Neuronal stem cell (in vitro differentiated cells): ENCODE results near the gene HOXB4.
A peak's percentile ranks its signal among the peaks of the same experiment; 100 is the strongest.

Source experiments
- DNase-seq: peaks from one replicate; pipeline ENCODE4 v3.0.0-alpha.2; 2013; ENCODE audit warnings: low spot score
- H2AFZ ChIP-seq: one replicate; pipeline ENCODE4 v1.6.1; 2013; ENCODE audit warnings: mild to moderate bottlenecking, low read length, inconsistent platforms
- H2AK5ac ChIP-seq: 2 replicates; pipeline ENCODE4 v1.6.1; 2013; ENCODE audit warnings: low read depth, mild to moderate bottlenecking, inconsistent platforms, low read length, moderate library complexity, mixed read lengths
- H2BK120ac ChIP-seq: 2 replicates; pipeline ENCODE4 v1.6.1; 2013; ENCODE audit warnings: low read depth, mild to moderate bottlenecking, inconsistent platforms, low read length, moderate library complexity, mixed read lengths
- H2BK12ac ChIP-seq: one replicate; pipeline ENCODE4 v1.6.1; 2013; ENCODE audit warnings: low read length, inconsistent platforms
- H2BK15ac ChIP-seq: 2 replicates; pipeline ENCODE4 v1.6.1; 2013; ENCODE audit warnings: mild to moderate bottlenecking, low read length, inconsistent platforms, mixed read lengths
- H2BK5ac ChIP-seq: one replicate; pipeline ENCODE4 v1.6.1; 2013; ENCODE audit warnings: inconsistent platforms, mild to moderate bottlenecking, low read length, moderate library complexity
- H3K14ac ChIP-seq: one replicate; pipeline ENCODE4 v1.6.1; 2013; ENCODE audit warnings: low read length, inconsistent platforms
- H3K18ac ChIP-seq: 2 replicates; pipeline ENCODE4 v1.6.1; 2013; ENCODE audit warnings: low read length, inconsistent platforms
- H3K23ac ChIP-seq: 2 replicates; pipeline ENCODE4 v1.6.1; 2013; ENCODE audit warnings: low read depth, mild to moderate bottlenecking, mixed read lengths, low read length, inconsistent platforms; ENCODE audit not compliant: poor library complexity
- H3K27ac ChIP-seq: replicated peaks from 3 replicates; pipeline ENCODE4 v1.5.1; 2013; ENCODE audit warnings: low read length, inconsistent platforms
- H3K27me3 ChIP-seq, 3 experiments: 2 replicates each; pipeline ENCODE4 v1.6.1; 2013; ENCODE audit warnings: low read length in 3 of 3, mild to moderate bottlenecking in 2 of 3, inconsistent platforms in 1 of 3, low read depth in 1 of 3, mixed read lengths in 1 of 3, moderate library complexity in 1 of 3; ENCODE audit not compliant: control insufficient read depth in 3 of 3, insufficient read depth in 3 of 3
- H3K36me3 ChIP-seq, 2 donors: replicated peaks in 1 of 2; 2 replicates each; pipeline ENCODE4 v1.6.1; 2013; ENCODE audit warnings: low read length in 2 of 2; ENCODE audit not compliant: control insufficient read depth in 2 of 2, insufficient read depth in 2 of 2
- H3K4ac ChIP-seq: 2 replicates; pipeline ENCODE4 v1.6.1; 2013; ENCODE audit warnings: inconsistent platforms, mild to moderate bottlenecking, low read length, moderate library complexity
- H3K4me1 ChIP-seq, 2 donors: 1 replicate in 1 of 2; 2 replicates in 1 of 2; pipeline ENCODE4 v1.6.1; 2013; ENCODE audit warnings: low read length in 2 of 2, low read depth in 1 of 2; ENCODE audit not compliant: control insufficient read depth in 2 of 2, insufficient read depth in 1 of 2
- H3K4me2 ChIP-seq: one replicate; pipeline ENCODE4 v1.6.1; 2013; ENCODE audit warnings: mild to moderate bottlenecking, low read length, inconsistent platforms; ENCODE audit not compliant: insufficient read depth, poor library complexity, severe bottlenecking
- H3K4me3 ChIP-seq, 2 donors: 2 replicates each; pipeline ENCODE4 v1.5.1; 2013; ENCODE audit warnings: low read length in 2 of 2, mild to moderate bottlenecking in 2 of 2, inconsistent platforms in 1 of 2, moderate library complexity in 1 of 2
- H3K79me1 ChIP-seq: one replicate; pipeline ENCODE4 v1.6.1; 2013; ENCODE audit warnings: low read depth, mild to moderate bottlenecking, inconsistent platforms, low read length, moderate library complexity
- H3K9ac ChIP-seq: one replicate; pipeline ENCODE4 v1.6.1; 2013; ENCODE audit warnings: mild to moderate bottlenecking, low read depth, low read length, inconsistent platforms; ENCODE audit not compliant: poor library complexity
- H3K9me3 ChIP-seq, 2 donors: replicated peaks in 1 of 2; 2 replicates each; pipeline versions ENCODE3 to v1.6.1; 2013; ENCODE audit warnings: low read length in 2 of 2, mild to moderate bottlenecking in 2 of 2, inconsistent platforms in 1 of 2, low read depth in 1 of 2, mixed read lengths in 1 of 2, moderate library complexity in 1 of 2; ENCODE audit not compliant: control insufficient read depth in 2 of 2, insufficient read depth in 1 of 2
- H4K8ac ChIP-seq: one replicate; pipeline ENCODE4 v1.6.1; 2013; ENCODE audit warnings: low read depth, mild to moderate bottlenecking, inconsistent platforms, low read length, moderate library complexity
- H4K91ac ChIP-seq: one replicate; pipeline ENCODE4 v1.6.1; 2013; ENCODE audit warnings: low read length, low read depth, mild to moderate bottlenecking, inconsistent platforms; ENCODE audit not compliant: poor library complexity
- WGBS, 2 donors: extraction: QIAGEN DNeasy Blood & Tissue Kit; methylation state at CpG; one replicate each; pipeline ENCODE4 v1.1.7; 2013; ENCODE audit warnings: missing lambda C conversion rate in 2 of 2, mixed read lengths in 1 of 2; ENCODE audit not compliant: insufficient read length in 2 of 2, insufficient replicate concordance in 1 of 2; ENCODE audit errors: extremely low coverage in 2 of 2; 5-methylcytosine and 5-hydroxymethylcytosine counted together

Gene HOXB4

DNA sequence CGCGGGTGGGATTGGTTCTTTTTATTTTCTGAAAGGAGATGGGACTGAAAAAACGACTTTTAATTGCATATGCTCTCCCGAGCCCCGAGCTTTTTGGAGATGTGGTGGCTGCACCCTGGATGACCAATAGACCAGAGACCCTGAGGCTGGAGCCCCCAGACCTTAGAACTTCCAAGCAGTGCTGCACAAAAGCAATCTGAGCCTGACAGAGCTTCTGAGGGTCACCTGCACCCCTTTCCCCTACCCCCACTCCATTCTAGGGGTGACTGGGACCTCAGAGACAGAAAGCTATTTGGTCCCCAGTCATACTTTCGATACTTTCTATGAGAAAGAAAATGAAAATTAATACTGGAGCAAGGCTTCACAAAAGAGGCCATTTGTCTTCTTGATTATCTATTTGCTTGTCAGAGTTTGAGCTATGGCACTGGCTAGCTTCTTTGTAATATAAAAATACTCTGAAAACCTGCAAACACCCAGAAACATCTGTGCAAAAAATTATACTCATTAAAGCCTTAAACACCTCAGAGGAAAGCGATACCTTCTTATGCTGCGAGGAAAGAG, 3.6 kb downstream of the HOXB4 start:
- H2BK12ac ChIP-seq = no peak overlapping the region
- no CpG with 5 or more reads among the region's 8 CpGs for WGBS, 2 donors
- no peaks in the 10 kb centered on the region for H3K36me3 ChIP-seq
- peaks cover 0 to 4% of the 10 kb centered on the region in 2 donors for H3K9me3 ChIP-seq
- H3K27me3 ChIP-seq = peaks cover 71 to 99% (median 97%) of the 10 kb centered on the region in 3 experiments
- no peak overlapping the region for H3K14ac ChIP-seq
- H2BK120ac ChIP-seq = no peak overlapping the region
- H4K8ac ChIP-seq = no peak overlapping the region
- no peak overlapping the region for H3K27ac ChIP-seq
- no peak overlapping the region for H3K4me3 ChIP-seq
- no peaks in the 10 kb centered on the region for H3K4me1 ChIP-seq
- no peak for DNase-seq
- H2BK5ac ChIP-seq = no peak overlapping the region
- no peak overlapping the region for H2AK5ac ChIP-seq
- H3K4ac ChIP-seq = no peak overlapping the region
- no peak overlapping the region for H3K23ac ChIP-seq
- no peak overlapping the region for H2BK15ac ChIP-seq
- no peak overlapping the region for H3K9ac ChIP-seq
- no peak overlapping the region for H4K91ac ChIP-seq
- no peak overlapping the region for H3K18ac ChIP-seq
- H3K4me2 ChIP-seq = no peak overlapping the region
- H3K79me1 ChIP-seq = no peaks in the 10 kb centered on the region
- H2AFZ ChIP-seq = no peak overlapping the region

DNA sequence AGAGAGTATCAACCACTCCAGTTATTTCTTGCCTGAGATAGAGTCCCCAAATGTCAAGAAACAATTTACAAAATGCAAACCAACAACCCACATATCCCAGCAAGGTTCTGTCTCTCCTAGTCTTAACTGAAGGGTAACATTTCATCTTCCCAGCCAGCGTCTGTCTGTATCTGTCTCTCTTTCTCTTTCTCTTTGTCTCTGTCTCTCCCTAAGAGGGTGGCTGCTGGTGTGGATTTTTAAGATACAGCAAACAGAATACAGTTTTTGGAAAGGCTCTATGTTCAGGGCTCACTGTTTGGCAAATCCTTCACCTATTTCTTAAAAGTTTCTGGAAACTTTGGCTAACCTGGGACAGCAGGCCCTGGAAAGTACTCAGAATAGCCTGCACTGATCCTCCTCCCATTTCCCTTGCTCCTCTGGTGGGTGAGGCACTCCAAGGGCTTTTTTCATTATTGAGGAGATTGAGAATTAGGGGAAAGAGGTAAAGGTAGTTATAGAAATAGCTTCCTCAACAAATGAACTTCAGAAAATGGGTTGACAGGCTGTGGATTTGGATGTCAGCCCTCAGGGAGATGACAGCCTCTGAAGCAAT, 6.2 kb downstream of the HOXB4 start:
- H4K91ac ChIP-seq = no peak overlapping the region
- no peak overlapping the region for H3K4me3 ChIP-seq
- H2BK120ac ChIP-seq = no peak overlapping the region
- H2BK5ac ChIP-seq = no peak overlapping the region
- no peaks in the 10 kb centered on the region for H3K79me1 ChIP-seq
- no peak overlapping the region for H3K23ac ChIP-seq
- no peak overlapping the region for H2BK15ac ChIP-seq
- peaks cover 59 to 99% (median 99%) of the 10 kb centered on the region in 3 experiments for H3K27me3 ChIP-seq
- H3K4me2 ChIP-seq = no peak overlapping the region
- no peaks in the 10 kb centered on the region for H3K4me1 ChIP-seq
- H3K9me3 ChIP-seq = peaks cover 0 to 4% of the 10 kb centered on the region in 2 donors
- H3K18ac ChIP-seq = no peak overlapping the region
- H3K9ac ChIP-seq = no peak overlapping the region
- no peak overlapping the region for H2AK5ac ChIP-seq
- no peak overlapping the region for H3K27ac ChIP-seq
- no peaks in the 10 kb centered on the region for H3K36me3 ChIP-seq
- no CpG with 5 or more reads among the region's 1 CpG for whole genome bisulfite sequencing, 2 donors
- no peak overlapping the region for H3K4ac ChIP-seq
- H4K8ac ChIP-seq = no peak overlapping the region
- H2AFZ ChIP-seq = no peak overlapping the region
- no peak overlapping the region for H2BK12ac ChIP-seq
- H3K14ac ChIP-seq = no peak overlapping the region
- no peak for DNase-seq

DNA sequence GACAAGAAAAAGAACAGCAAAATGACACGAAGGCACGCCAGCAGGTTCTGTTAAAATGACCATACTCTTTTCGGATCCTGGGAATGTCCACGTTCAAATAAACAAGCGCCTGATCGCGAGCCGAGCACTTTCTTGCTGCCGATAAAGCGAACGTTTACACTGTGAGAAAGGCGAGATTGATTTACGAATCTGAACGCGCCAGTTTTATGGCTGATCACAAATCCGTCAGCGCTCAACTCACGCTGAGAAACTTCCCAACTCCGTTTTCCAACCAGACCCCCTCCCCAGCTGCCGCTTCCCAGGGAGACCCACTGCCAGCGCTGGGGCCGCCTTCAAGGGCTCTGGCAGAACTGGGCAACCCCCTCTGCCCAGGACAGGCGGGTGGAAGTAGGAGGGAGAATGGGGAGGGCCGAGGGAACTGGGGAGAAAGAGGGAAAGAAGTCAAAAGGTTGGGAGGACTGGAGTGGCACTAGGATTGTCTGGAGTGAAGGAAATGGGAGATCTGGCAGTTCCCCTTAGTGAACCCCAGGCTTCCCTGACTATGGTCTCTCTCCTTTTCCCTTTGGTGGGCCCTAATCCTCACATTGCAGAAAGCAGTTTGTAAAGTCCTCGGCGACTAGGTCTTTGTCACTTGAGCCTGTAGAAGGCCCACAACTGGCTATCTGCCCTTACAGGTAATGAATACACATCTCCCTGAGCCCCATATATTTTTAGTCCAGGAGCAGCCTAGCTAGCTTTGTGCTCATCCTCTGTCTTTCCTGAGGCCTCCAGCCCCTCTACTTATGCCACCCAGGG, 6.9 kb downstream of the HOXB4 start:
- H3K4ac ChIP-seq = no peak overlapping the region
- H2BK5ac ChIP-seq = no peak overlapping the region
- H2BK120ac ChIP-seq = no peak overlapping the region
- WGBS, 2 donors = no CpG with 5 or more reads among the region's 26 CpGs
- no peak overlapping the region for H3K14ac ChIP-seq
- H3K36me3 ChIP-seq = no peaks in the 10 kb centered on the region
- H2BK12ac ChIP-seq = no peak overlapping the region
- H2AFZ ChIP-seq = no peak overlapping the region
- no peak overlapping the region for H3K27ac ChIP-seq
- no peak overlapping the region for H2BK15ac ChIP-seq
- no peak overlapping the region for H4K8ac ChIP-seq
- H3K18ac ChIP-seq = no peak overlapping the region
- no peak overlapping the region for H4K91ac ChIP-seq
- H3K23ac ChIP-seq = no peak overlapping the region
- peaks cover 59 to 100% (median 99%) of the 10 kb centered on the region in 3 experiments for H3K27me3 ChIP-seq
- no peak overlapping the region for H3K9ac ChIP-seq
- H3K4me3 ChIP-seq = no peak overlapping the region
- H3K4me1 ChIP-seq = no peaks in the 10 kb centered on the region
- H3K9me3 ChIP-seq = peaks cover 0 to 4% of the 10 kb centered on the region in 2 donors
- no peak overlapping the region for H3K4me2 ChIP-seq
- no peaks in the 10 kb centered on the region for H3K79me1 ChIP-seq
- H2AK5ac ChIP-seq = no peak overlapping the region
- no peak for DNase-seq

DNA sequence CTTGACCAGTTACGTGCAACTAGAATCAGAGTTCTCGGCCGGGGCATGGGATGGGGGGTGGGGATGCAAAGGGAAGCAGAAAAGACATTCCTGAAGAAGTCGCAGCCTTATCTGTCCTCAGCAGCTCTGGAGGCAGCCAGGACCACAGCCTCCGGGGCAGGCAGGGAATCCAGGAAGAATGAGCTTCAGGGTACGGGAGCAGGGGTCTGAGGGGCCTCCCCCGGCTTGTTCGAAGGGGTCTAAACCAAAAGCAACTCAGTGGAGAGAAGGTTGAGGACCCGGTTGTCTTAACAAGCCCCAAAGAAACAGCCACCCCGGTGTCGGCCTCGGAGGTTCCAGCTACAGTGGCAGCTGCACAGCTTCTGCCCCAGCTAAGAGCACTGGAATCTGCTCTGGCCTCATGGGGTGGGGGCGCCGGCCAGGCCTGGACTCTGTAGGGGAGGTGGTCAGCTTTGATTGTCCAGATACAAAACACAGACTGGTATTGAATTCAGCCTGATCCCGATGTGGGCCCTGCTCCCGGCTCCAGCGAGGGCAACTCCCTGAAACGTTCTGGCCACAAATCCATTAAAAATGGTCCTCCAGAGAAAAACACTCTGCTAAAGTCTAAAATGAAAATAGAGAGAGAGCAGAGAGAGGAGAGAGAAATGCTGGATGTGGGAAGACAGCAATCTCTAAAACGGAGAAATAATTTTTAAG, 7.7 kb downstream of the HOXB4 start:
- Histone ChIP-seq H2BK5ac (no peak overlapping the region), H3K27me3 (peaks cover 57 to 100% (median 99%) of the 10 kb centered on the region in 3 experiments)

More for the DNA sequence above, 7.7 kb downstream of the HOXB4 start:
- peaks cover 0 to 4% of the 10 kb centered on the region in 2 donors for H3K9me3 ChIP-seq
- no peak overlapping the region for H3K14ac ChIP-seq
- peak overlapping the region; percentile 66 for H3K23ac ChIP-seq
- no peak overlapping the region for H3K4me3 ChIP-seq
- no peak overlapping the region for H3K4ac ChIP-seq
- H2BK120ac ChIP-seq = no peak overlapping the region
- no peaks in the 10 kb centered on the region for H3K36me3 ChIP-seq
- H2BK15ac ChIP-seq = no peak overlapping the region
- no peak overlapping the region for H2BK12ac ChIP-seq
- H3K27ac ChIP-seq = no peak overlapping the region
- H2AK5ac ChIP-seq = no peak overlapping the region
- no peaks in the 10 kb centered on the region for H3K4me1 ChIP-seq
- no peak overlapping the region for H2AFZ ChIP-seq
- H3K4me2 ChIP-seq = no peak overlapping the region
- no CpG with 5 or more reads among the region's 19 CpGs for WGBS, 2 donors
- no peak for DNase-seq
- H4K91ac ChIP-seq = no peak overlapping the region
- H3K18ac ChIP-seq = no peak overlapping the region
- H3K9ac ChIP-seq = no peak overlapping the region
- H4K8ac ChIP-seq = no peak overlapping the region
- no peaks in the 10 kb centered on the region for H3K79me1 ChIP-seq
